Activated T-helper 17 cell treated with anti-CD3 and anti-CD28 coated beads, Interleukin-2, amount 50 U/mL, for 72 hours (primary cell): ENCODE results near the gene TEKT5. TPM values are rescaled to one million over a fixed set of nuclear protein-coding genes. Genes with fewer than 3 reads are reported as not detected.
A peak's percentile ranks its signal among the peaks of the same experiment; 100 is the strongest.
"Not testable (repeated sequence)": the region's sequence is repeated elsewhere in the genome, so short reads cannot be mapped to it uniquely, and the experiment has no call there.

Source experiments
- ATAC-seq: fragments of 150-1000 bp; cut with Tn5 transposase; replicated peaks from 2 replicates; pipeline ENCODE4 v1.10.0; 2021; ENCODE audit warnings: mild to moderate bottlenecking, moderate library complexity
- H3K27ac Mint-ChIP-seq: one replicate; pipeline ENCODE4 v1.8.0; 2022; ENCODE audit warnings: mixed read lengths
- H3K27me3 Mint-ChIP-seq: one replicate; pipeline ENCODE4 v1.8.0; 2022; ENCODE audit warnings: mixed read lengths
- H3K36me3 Mint-ChIP-seq: one replicate; pipeline ENCODE4 v1.8.0; 2022; ENCODE audit warnings: low read depth, mild to moderate bottlenecking, mixed read lengths
- H3K4me1 Mint-ChIP-seq: one replicate; pipeline ENCODE4 v1.8.0; 2022; ENCODE audit warnings: mixed read lengths
- H3K4me3 Mint-ChIP-seq: one replicate; pipeline ENCODE4 v1.8.0; 2022; ENCODE audit warnings: mild to moderate bottlenecking, mixed read lengths
- H3K9me3 Mint-ChIP-seq: one replicate; pipeline ENCODE4 v1.8.0; 2022; ENCODE audit warnings: mixed read lengths
- total RNA-seq, 2 donors: library from RNA; stranded (reverse); gene quantifications; one replicate each; pipeline ENCODE4 v1.2.3, GENCODE V29; 2022

TEKT5 gene
- total RNA-seq, 2 donors from 2014 or later, result 0.19 to 2.4 TPM

- H3K27me3 Mint-ChIP-seq, result peaks cover 28% of the 10 kb centered on the region
- H3K4me1 Mint-ChIP-seq, H3K36me3 Mint-ChIP-seq, H3K4me3 Mint-ChIP-seq, H3K9me3 Mint-ChIP-seq, H3K27ac Mint-ChIP-seq, ATAC-seq: not testable (repeated sequence)
These were observed 73.3 kb downstream of the TEKT5 start for GRCh38 chr16:10621216-10621949.

GRCh38 chr16:10620120-10620519 is 74.6 kb downstream of the TEKT5 start:
- H3K27me3 Mint-ChIP-seq, result peaks cover 28% of the 10 kb centered on the region
- no peak overlapping the region for H3K4me3 Mint-ChIP-seq
- ATAC-seq, result no peak
- no peaks in the 10 kb centered on the region for H3K9me3 Mint-ChIP-seq
- no peaks in the 10 kb centered on the region for H3K4me1 Mint-ChIP-seq
- no peaks in the 10 kb centered on the region for H3K36me3 Mint-ChIP-seq
- H3K27ac Mint-ChIP-seq, result no peak overlapping the region

- H3K27ac Mint-ChIP-seq, result no peak overlapping the region
- H3K27me3 Mint-ChIP-seq, result peaks cover 28% of the 10 kb centered on the region
- no peak overlapping the region for H3K4me3 Mint-ChIP-seq
- no peaks in the 10 kb centered on the region for H3K36me3 Mint-ChIP-seq
- ATAC-seq, result peak; percentile 42
- H3K4me1 Mint-ChIP-seq, result no peaks in the 10 kb centered on the region
- H3K9me3 Mint-ChIP-seq, result no peaks in the 10 kb centered on the region
These were observed 75.4 kb downstream of the TEKT5 start for GRCh38 chr16:10619271-10619849.

GRCh38 chr16:10618710-10619209 is 76.0 kb downstream of the TEKT5 start:
- Mint-ChIP-seq H3K9me3 (no peaks in the 10 kb centered on the region), H3K27ac (no peak overlapping the region), H3K27me3 (peaks cover 28% of the 10 kb centered on the region), H3K4me1 (no peaks in the 10 kb centered on the region), H3K36me3 (no peaks in the 10 kb centered on the region), H3K4me3 (no peak overlapping the region)
- ATAC-seq, result no peak

- Mint-ChIP-seq H3K4me3 (no peak overlapping the region), H3K27me3 (peaks cover 28% of the 10 kb centered on the region), H3K9me3 (no peaks in the 10 kb centered on the region), H3K27ac (no peak overlapping the region), H3K36me3 (no peaks in the 10 kb centered on the region), H3K4me1 (no peaks in the 10 kb centered on the region)
- ATAC-seq, result no peak
These were observed 76.9 kb downstream of the TEKT5 start for GRCh38 chr16:10617662-10618420.

- peaks cover 28% of the 10 kb centered on the region for H3K27me3 Mint-ChIP-seq
- no peak for ATAC-seq
- no peak overlapping the region for H3K4me3 Mint-ChIP-seq
- no peaks in the 10 kb centered on the region for H3K4me1 Mint-ChIP-seq
- H3K36me3 Mint-ChIP-seq, result no peaks in the 10 kb centered on the region
- H3K27ac Mint-ChIP-seq, result no peak overlapping the region
- no peaks in the 10 kb centered on the region for H3K9me3 Mint-ChIP-seq
These were observed 77.7 kb downstream of the TEKT5 start for GRCh38 chr16:10616756-10617640.

GRCh38 chr16:10616419-10616755 is 78.3 kb downstream of the TEKT5 start:
- peaks cover 28% of the 10 kb centered on the region for H3K27me3 Mint-ChIP-seq
- ATAC-seq, result no peak
- no peaks in the 10 kb centered on the region for H3K36me3 Mint-ChIP-seq
- H3K4me1 Mint-ChIP-seq, result no peaks in the 10 kb centered on the region
- no peaks in the 10 kb centered on the region for H3K9me3 Mint-ChIP-seq
- no peak overlapping the region for H3K4me3 Mint-ChIP-seq
- H3K27ac Mint-ChIP-seq, result no peak overlapping the region

- peaks cover 21% of the 10 kb centered on the region for H3K27me3 Mint-ChIP-seq
- H3K9me3 Mint-ChIP-seq, result no peaks in the 10 kb centered on the region
- no peak overlapping the region for H3K4me3 Mint-ChIP-seq
- no peaks in the 10 kb centered on the region for H3K36me3 Mint-ChIP-seq
- no peaks in the 10 kb centered on the region for H3K4me1 Mint-ChIP-seq
- ATAC-seq, result no peak
- no peak overlapping the region for H3K27ac Mint-ChIP-seq
These were observed 80.0 kb downstream of the TEKT5 start for GRCh38 chr16:10614685-10615084.

GRCh38 chr16:10613785-10614485 is 80.8 kb downstream of the TEKT5 start:
- Mint-ChIP-seq H3K4me1 (no peaks in the 10 kb centered on the region), H3K36me3 (no peaks in the 10 kb centered on the region), H3K27ac (no peak overlapping the region), H3K27me3 (peaks cover 15% of the 10 kb centered on the region), H3K4me3 (no peak overlapping the region), H3K9me3 (no peaks in the 10 kb centered on the region)
- ATAC-seq, result no peak

- Mint-ChIP-seq H3K36me3 (no peaks in the 10 kb centered on the region), H3K4me3 (no peak overlapping the region), H3K4me1 (no peaks in the 10 kb centered on the region), H3K27me3 (peaks cover 5% of the 10 kb centered on the region), H3K9me3 (no peaks in the 10 kb centered on the region), H3K27ac (no peak overlapping the region)
- ATAC-seq, result no peak
These were observed 82.0 kb downstream of the TEKT5 start for GRCh38 chr16:10612649-10613179.

- no peak for ATAC-seq
- no peaks in the 10 kb centered on the region for H3K4me1 Mint-ChIP-seq
- H3K9me3 Mint-ChIP-seq, result no peaks in the 10 kb centered on the region
- peaks cover under 1% of the 10 kb centered on the region for H3K27me3 Mint-ChIP-seq
- H3K36me3 Mint-ChIP-seq, result no peaks in the 10 kb centered on the region
- no peak overlapping the region for H3K4me3 Mint-ChIP-seq
- H3K27ac Mint-ChIP-seq, result no peak overlapping the region
These were observed 82.8 kb downstream of the TEKT5 start for GRCh38 chr16:10611825-10612342.

- no peak overlapping the region for H3K27ac Mint-ChIP-seq
- H3K36me3 Mint-ChIP-seq, result no peaks in the 10 kb centered on the region
- no peaks in the 10 kb centered on the region for H3K4me1 Mint-ChIP-seq
- ATAC-seq, result no peak
- H3K9me3 Mint-ChIP-seq, result no peaks in the 10 kb centered on the region
- H3K27me3 Mint-ChIP-seq, result peaks cover 10% of the 10 kb centered on the region
- H3K4me3 Mint-ChIP-seq, result no peak overlapping the region
These were observed 84.1 kb downstream of the TEKT5 start for GRCh38 chr16:10610499-10611184.

GRCh38 chr16:10609402-10609774 is 85.3 kb downstream of the TEKT5 start:
- Mint-ChIP-seq H3K4me1 (no peaks in the 10 kb centered on the region), H3K36me3 (no peaks in the 10 kb centered on the region), H3K27ac (no peak overlapping the region), H3K4me3 (no peak overlapping the region), H3K27me3 (peaks cover 10% of the 10 kb centered on the region), H3K9me3 (no peaks in the 10 kb centered on the region)
- ATAC-seq, result no peak
